Ovary (tissue), 9 donors: ENCODE data around the gene TTC29. TPM values are rescaled to one million over a fixed set of nuclear protein-coding genes. Genes with fewer than 3 reads are reported as not detected.
"Not testable (repeated sequence)": the region's sequence is repeated elsewhere in the genome, so short reads cannot be mapped to it uniquely, and the experiment has no call there.

Experiments
- DNase-seq, 5 donors: peaks; one replicate each; pipeline ENCODE4 v3.0.0-alpha.2; 2019 to 2020
- H3K27ac ChIP-seq, 2 donors: fragments of 200-600 bp; one replicate each; pipeline versions ENCODE4 v1.5.1 to v1.8.0; 2019 to 2022
- H3K27me3 ChIP-seq: fragments of 200-600 bp; one replicate; pipeline ENCODE4 v1.8.0; 2022
- H3K36me3 ChIP-seq: fragments of 200-600 bp; sonication (generic); one replicate; pipeline ENCODE4 v1.5.1; 2019
- H3K4me1 ChIP-seq: one replicate; pipeline ENCODE4 v1.8.1; 2013; ENCODE audit warnings: mild to moderate bottlenecking, moderate library complexity; ENCODE audit not compliant: insufficient read depth
- H3K4me3 ChIP-seq: fragments of 200-600 bp; sonication (generic); one replicate; pipeline ENCODE4 v1.5.1; 2017
- H3K9me3 ChIP-seq, 2 donors: fragments of 200-600 bp in 1 of 2; sonication (generic) in 1 of 2; one replicate each; pipeline versions ENCODE4 v1.5.1 to v1.8.1; 2013 to 2019; ENCODE audit warnings: mild to moderate bottlenecking in 1 of 2, moderate library complexity in 1 of 2
- EP300 ChIP-seq: sonication (generic); formaldehyde crosslinking; IDR thresholded peaks from one replicate; pipeline ENCODE4 v1.6.1; 2017; ENCODE audit warnings: antibody characterized with exemption
- POLR2A ChIP-seq: fragments of 450-650 bp; IDR thresholded peaks from one replicate; pipeline ENCODE4 v1.6.1; 2017; ENCODE audit warnings: antibody characterized with exemption, mild to moderate bottlenecking, moderate library complexity
- WGBS, 3 donors: extraction: QIAGEN DNeasy Blood & Tissue Kit in 1 of 3; methylation state at CpG; one replicate each; pipeline versions ENCODE4 v1.1.5 to v1.1.7; 2013 to 2017; 5-methylcytosine and 5-hydroxymethylcytosine counted together
- intact Hi-C, 4 donors: fragments of 100-400 bp; cut with DNase I; formaldehyde crosslinking; loops; one replicate each; pipeline versions ENCODE4 v1.11.0 to v1.15.1; 2022 to 2023
- polyA plus RNA-seq, 2 donors: library from polyadenylated mRNA; stranded (reverse); fragments of 200-250 nt in 1 of 2; fragments of 350-450 nt in 1 of 2; fragmentation: Illumina TruSeq in 1 of 2; extraction: RNeasy Lipid Tissue Mini Kit (QIAGEN cat#74804) in 1 of 2; gene quantifications; one replicate each; pipeline ENCODE4 v1.2.3, GENCODE V29; 2013 to 2014
- total RNA-seq, 7 donors: library from RNA; depleted of rRNA in 2 of 7; stranded (reverse); fragments of >200 nt in 2 of 7; fragmentation: NEBNext Ultra II Directional in 3 of 7; extraction: Animal tissue kit (Norgen Biotek cat#: 25700) in 3 of 7; gene quantifications; one replicate each; pipeline versions ENCODE4 v1.1.0 to v1.2.4, GENCODE V29; 2016 to 2023
- TF ChIP-seq, protein P1 (sequence below), 3 donors: fragments of 450-650 bp in 2 of 3; fragments of 200-600 bp in 1 of 3; IDR thresholded peaks; one replicate each; pipeline versions ENCODE4 v1.5.1 to v1.8.0; 2016 to 2022; ENCODE audit warnings: antibody characterized with exemption in 3 of 3, mild to moderate bottlenecking in 1 of 3
- donor health status: DM: no; HTN: no; CAD: no; lungs with moderate emphysema.
- donor health status: DM: no; HTN: no; CAD: no.
- donor health status: Bipolar disorder and iron deficiency.
- donor health status: DM: yes; HTN: yes; CAD: no.
- donor health status: DM: no; HTN: no; CAD: no.
- donor health status: DM: yes; HTN: yes; CAD: no.

Gene TTC29
- total and polyA plus RNA-seq, 9 donors: 0.07 to 7.8 (median 0.67) TPM; not detected in 3

DNA sequence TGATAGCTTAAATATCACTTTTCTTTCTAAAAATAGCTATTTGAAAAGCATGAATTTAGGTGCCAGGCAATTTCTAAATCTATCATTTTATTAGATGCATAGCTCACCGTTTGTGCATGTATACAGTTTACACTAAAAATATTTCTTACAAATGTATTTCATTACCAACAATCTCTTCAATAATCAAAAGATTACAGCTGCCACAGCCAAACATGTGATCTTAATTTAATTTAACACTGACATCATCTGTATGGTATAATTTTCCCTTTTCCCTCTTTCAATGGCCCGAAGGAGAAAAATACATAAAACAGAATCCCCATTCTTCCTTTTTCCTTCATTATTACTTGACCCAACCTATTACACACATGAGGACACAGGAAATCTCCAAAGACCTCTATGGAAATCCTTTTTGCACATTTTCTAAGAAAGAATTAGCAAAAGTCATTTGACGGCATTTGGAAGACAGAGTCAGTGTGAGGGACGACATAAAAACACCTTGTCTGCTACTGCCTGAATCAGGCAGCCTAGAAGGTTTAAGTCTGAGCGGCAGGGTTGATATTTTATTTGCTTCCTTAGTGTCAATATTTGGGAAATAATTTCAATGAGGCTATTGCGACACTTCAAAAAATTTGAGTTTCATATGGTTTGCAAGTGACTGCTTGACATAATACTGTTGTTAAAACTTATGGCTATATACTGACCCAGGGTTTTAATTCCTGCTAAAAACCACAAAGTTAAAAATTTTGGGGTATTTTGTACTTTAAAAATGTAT lies 111.2 kb downstream of the TTC29 start:
- no peak for DNase-seq
- intact Hi-C loops: no loop called here
- Histone ChIP-seq H3K9me3 (no peaks in the 10 kb centered on the region), H3K4me1 (no peaks in the 10 kb centered on the region), H3K27ac (no peak overlapping the region), H3K4me3 (no peak overlapping the region), H3K27me3 (no peaks in the 10 kb centered on the region), H3K36me3 (no peaks in the 10 kb centered on the region)
- TF ChIP-seq, protein P1, sequence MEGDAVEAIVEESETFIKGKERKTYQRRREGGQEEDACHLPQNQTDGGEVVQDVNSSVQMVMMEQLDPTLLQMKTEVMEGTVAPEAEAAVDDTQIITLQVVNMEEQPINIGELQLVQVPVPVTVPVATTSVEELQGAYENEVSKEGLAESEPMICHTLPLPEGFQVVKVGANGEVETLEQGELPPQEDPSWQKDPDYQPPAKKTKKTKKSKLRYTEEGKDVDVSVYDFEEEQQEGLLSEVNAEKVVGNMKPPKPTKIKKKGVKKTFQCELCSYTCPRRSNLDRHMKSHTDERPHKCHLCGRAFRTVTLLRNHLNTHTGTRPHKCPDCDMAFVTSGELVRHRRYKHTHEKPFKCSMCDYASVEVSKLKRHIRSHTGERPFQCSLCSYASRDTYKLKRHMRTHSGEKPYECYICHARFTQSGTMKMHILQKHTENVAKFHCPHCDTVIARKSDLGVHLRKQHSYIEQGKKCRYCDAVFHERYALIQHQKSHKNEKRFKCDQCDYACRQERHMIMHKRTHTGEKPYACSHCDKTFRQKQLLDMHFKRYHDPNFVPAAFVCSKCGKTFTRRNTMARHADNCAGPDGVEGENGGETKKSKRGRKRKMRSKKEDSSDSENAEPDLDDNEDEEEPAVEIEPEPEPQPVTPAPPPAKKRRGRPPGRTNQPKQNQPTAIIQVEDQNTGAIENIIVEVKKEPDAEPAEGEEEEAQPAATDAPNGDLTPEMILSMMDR (IDR thresholded peaks at IDR 0.05): no peak
- TF ChIP-seq POLR2A: no peak
- no peak for TF ChIP-seq EP300
- 78 to 88% (median 80%) methylated on average over 6 of the region's 6 CpGs for WGBS, 3 donors

DNA sequence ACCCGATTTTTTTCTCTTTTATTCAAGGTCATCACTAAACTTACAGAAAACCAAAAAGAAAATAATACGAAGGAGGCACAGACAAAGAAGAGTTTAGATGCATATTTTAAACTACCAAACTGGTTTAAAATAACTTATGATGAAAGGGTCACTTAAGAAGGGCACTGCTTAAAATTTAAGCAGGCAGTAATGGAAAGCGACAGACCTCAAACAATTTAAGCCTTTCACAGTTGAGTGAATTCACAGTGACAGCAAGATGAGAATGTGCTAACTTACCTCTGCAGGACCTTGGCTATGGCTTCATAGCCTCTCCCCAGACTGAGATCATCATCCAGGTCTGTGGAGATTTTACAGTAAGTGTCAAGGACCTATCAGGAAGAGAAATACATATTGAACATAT lies 112.1 kb downstream of the TTC29 start:
- Histone ChIP-seq H3K36me3 (no peaks in the 10 kb centered on the region), H3K27me3 (no peaks in the 10 kb centered on the region), H3K9me3 (no peaks in the 10 kb centered on the region), H3K4me1 (no peaks in the 10 kb centered on the region), H3K27ac (no peak overlapping the region), H3K4me3 (no peak overlapping the region)
- intact Hi-C loops: no loop called here
- no peak for DNase-seq
- 28 to 40% (median 34%) methylated on average over 3 of the region's 3 CpGs for WGBS, 3 donors
- TF ChIP-seq EP300 (no peak), POLR2A (no peak)
- TF ChIP-seq, protein P1 (IDR thresholded peaks at IDR 0.05): no peak

DNA sequence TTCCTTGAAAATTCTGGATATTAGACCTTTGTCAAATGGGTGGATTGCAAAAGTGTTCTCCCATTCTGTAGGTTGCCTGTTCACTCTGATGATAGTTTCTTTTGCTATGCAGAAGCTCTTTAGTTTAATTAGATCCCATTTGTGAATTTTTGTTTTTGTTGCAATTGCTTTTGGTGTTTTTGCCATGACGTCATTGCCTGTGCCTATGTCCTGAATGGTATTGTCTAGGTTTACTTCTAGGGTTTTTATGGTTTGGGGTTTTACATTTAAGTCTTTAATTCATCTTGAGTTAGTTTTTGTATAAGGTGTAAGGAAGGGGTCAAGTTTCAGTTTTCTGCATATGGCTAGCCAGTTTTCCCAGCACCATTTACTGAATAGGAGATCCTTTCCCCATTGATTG lies 122.7 kb downstream of the TTC29 start:
- H3K27ac ChIP-seq, H3K36me3 ChIP-seq, H3K4me3 ChIP-seq, H3K27me3 ChIP-seq, H3K4me1 ChIP-seq, DNase-seq, intact Hi-C loops, H3K9me3 ChIP-seq: not testable (repeated sequence)
- WGBS, 3 donors: 90 to 92% (median 91%) methylated on average over 1 of the region's 1 CpG

DNA sequence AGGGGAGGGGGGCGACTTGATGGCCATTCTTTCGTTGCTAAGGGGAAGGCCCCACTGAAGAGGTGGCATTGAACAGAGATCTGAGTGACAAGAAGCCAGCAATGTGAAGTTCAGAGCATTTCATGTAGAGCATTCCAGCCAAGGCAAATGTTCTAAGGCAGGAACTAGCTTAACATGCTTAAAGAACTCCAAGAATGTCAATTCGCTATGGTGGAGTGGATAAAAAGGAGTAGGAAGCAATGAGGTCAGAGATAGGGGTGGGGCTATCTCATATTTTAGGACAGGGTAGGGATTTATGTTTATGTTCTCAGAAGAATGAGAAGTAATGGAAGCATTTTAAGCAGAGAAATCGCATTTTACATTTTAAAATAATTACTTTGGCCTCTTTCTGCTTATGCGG lies 130.9 kb downstream of the TTC29 start:
- H3K27ac ChIP-seq: no peak overlapping the region
- intact Hi-C loops: no loop called here
- H3K4me3 ChIP-seq: no peak overlapping the region
- no peak for TF ChIP-seq POLR2A
- TF ChIP-seq, protein P1 (IDR thresholded peaks at IDR 0.05): no peak
- TF ChIP-seq EP300: no peak
- no peaks in the 10 kb centered on the region for H3K36me3 ChIP-seq
- no peaks in the 10 kb centered on the region for H3K9me3 ChIP-seq
- no peak for DNase-seq
- H3K4me1 ChIP-seq: no peaks in the 10 kb centered on the region
- WGBS, 3 donors: 48 to 61% (median 57%) methylated on average over 5 of the region's 5 CpGs
- H3K27me3 ChIP-seq: no peaks in the 10 kb centered on the region

DNA sequence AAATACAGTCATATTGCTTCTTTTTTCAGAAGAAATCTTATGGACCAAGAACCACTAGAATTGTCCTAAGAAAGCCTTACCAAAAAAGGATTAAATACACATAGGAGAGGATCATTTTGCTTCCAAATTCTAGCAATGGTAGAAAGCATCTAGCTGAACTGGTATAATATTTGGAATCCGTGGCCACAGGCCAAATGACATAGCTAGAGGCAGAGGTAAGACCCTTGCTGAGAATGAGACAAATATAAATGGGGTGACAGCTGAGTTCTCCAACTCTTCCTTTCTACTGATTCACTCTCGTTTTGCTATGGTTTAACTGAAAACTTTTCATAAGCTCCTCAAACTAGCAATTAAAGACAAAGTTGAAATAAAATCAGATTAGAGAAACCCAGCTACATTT lies 150.0 kb downstream of the TTC29 start:
- Histone ChIP-seq H3K36me3 (no peaks in the 10 kb centered on the region), H3K9me3 (no peaks in the 10 kb centered on the region), H3K27me3 (no peaks in the 10 kb centered on the region), H3K27ac (no peak overlapping the region), H3K4me3 (no peak overlapping the region), H3K4me1 (no peaks in the 10 kb centered on the region)
- intact Hi-C loops: no loop called here
- TF ChIP-seq, protein P1 (IDR thresholded peaks at IDR 0.05): no peak
- no peak for TF ChIP-seq POLR2A
- 42 to 46% (median 45%) methylated on average over 2 of the region's 2 CpGs for WGBS, 3 donors
- no peak for DNase-seq
